OCI-LY1 (cell line): ENCODE results near the gene ITFG1.

Source experiments
- EZH2 ChIP-seq: fragments of 200-600 bp; sonication (generic), shearing (Covaris generic); IDR thresholded peaks from 2 replicates; pipeline ENCODE4 v1.8.0; 2017; ENCODE audit warnings: borderline replicate concordance, mixed run types, mild to moderate bottlenecking, antibody characterized with exemption, low read length, moderate library complexity, mixed read lengths
- TF ChIP-seq, protein P1 (sequence below): fragments of 200-600 bp; sonication (generic), shearing (Covaris generic); IDR thresholded peaks from 2 replicates; pipeline ENCODE4 v1.5.1; 2017; ENCODE audit warnings: mild to moderate bottlenecking, antibody characterized with exemption, low read length, moderate library complexity, mixed read lengths

DNA sequence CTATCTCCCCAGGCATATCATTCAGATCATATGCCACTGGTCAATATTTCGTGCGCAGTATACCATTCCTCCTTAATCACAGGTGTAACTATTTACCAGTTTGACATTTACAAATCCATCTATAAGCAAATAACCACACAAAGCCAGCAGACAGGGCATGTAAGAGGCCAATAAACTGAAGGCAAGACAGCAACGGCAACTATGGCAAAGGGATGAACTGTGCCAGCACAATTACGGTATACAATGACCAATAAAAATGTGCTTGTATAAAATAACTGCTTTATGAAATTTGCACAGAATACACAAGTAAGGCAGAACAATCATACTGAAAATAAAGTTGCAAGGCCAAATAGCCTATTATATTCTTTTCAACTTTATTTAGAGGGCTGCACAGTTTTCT, 326.3 kb downstream of the ITFG1 start:
- no peak for TF ChIP-seq EZH2
- TF ChIP-seq, protein P1, sequence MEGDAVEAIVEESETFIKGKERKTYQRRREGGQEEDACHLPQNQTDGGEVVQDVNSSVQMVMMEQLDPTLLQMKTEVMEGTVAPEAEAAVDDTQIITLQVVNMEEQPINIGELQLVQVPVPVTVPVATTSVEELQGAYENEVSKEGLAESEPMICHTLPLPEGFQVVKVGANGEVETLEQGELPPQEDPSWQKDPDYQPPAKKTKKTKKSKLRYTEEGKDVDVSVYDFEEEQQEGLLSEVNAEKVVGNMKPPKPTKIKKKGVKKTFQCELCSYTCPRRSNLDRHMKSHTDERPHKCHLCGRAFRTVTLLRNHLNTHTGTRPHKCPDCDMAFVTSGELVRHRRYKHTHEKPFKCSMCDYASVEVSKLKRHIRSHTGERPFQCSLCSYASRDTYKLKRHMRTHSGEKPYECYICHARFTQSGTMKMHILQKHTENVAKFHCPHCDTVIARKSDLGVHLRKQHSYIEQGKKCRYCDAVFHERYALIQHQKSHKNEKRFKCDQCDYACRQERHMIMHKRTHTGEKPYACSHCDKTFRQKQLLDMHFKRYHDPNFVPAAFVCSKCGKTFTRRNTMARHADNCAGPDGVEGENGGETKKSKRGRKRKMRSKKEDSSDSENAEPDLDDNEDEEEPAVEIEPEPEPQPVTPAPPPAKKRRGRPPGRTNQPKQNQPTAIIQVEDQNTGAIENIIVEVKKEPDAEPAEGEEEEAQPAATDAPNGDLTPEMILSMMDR: no peak
